D341Med (cell line): ENCODE measurements around the gene NDOR1.

Source experiments
- DNase-seq: peaks from one replicate; pipeline ENCODE4 v3.0.0; 2012; ENCODE audit warnings: low spot score

Gene NDOR1

GRCh38 chr9:137220317-137221094 lies 15.0 kb downstream of the NDOR1 start:
- DNase-seq, result no peak

GRCh38 chr9:137221095-137221505 lies 15.6 kb downstream of the NDOR1 start:
- no peak for DNase-seq

GRCh38 chr9:137221506-137222111 lies 16.1 kb downstream of the NDOR1 start:
- no peak for DNase-seq

- peak; percentile 87 for DNase-seq
These were observed 16.9 kb downstream of the NDOR1 start, which contains the start of gene RNF208 for GRCh38 chr9:137222190-137223077. Gene RNF208 (minus strand): TSS chr9:137222240. CDS start chr9:137221212, 1,028 bp downstream.

GRCh38 chr9:137223078-137223970 lies 17.8 kb downstream of the NDOR1 start:
- DNase-seq, result peak; percentile 96

GRCh38 chr9:137224830-137225694 lies 19.6 kb downstream of the NDOR1 start, which contains the start of gene CYSRT1:
Gene CYSRT1 (plus strand): TSS chr9:137225174. CDS start chr9:137225622, 448 bp downstream.
- no peak for DNase-seq

GRCh38 chr9:137225699-137226331 lies 20.3 kb downstream of the NDOR1 start:
- DNase-seq, result no peak

GRCh38 chr9:137226338-137227053 lies 21.0 kb downstream of the NDOR1 start:
- no peak for DNase-seq

- peak; percentile 87 for DNase-seq
These were observed 21.8 kb downstream of the NDOR1 start, which contains the start of gene RNF224 for GRCh38 chr9:137227054-137227852. Gene RNF224 (plus strand): TSS chr9:137227502. CDS start chr9:137228336, 834 bp downstream.

- DNase-seq, result no peak
These were observed 22.5 kb downstream of the NDOR1 start for GRCh38 chr9:137227853-137228505.

GRCh38 chr9:137228506-137228967 lies 23.0 kb downstream of the NDOR1 start:
- DNase-seq, result no peak

GRCh38 chr9:137228968-137229896 lies 23.7 kb downstream of the NDOR1 start:
- DNase-seq, result no peak

- no peak for DNase-seq
These were observed 24.6 kb downstream of the NDOR1 start for GRCh38 chr9:137229903-137230704.

- no peak for DNase-seq
These were observed 25.3 kb downstream of the NDOR1 start, which contains the start of gene SLC34A3 for GRCh38 chr9:137230705-137231371. Gene SLC34A3 (plus strand): TSS chr9:137230901. CDS start chr9:137231703, 802 bp downstream.
